Suprapubic skin (tissue), 3 donors: ENCODE measurements around the gene PIK3R4.

Experiments
- POLR2AphosphoS5 ChIP-seq, 3 donors: sonication (generic); formaldehyde crosslinking; IDR thresholded peaks; one replicate each; pipeline ENCODE4 v1.6.1; 2017; ENCODE audit warnings: antibody characterized with exemption in 3 of 3
- TF ChIP-seq, protein P1 (sequence below), 2 donors: fragments of 200-600 bp in 1 of 2; fragments of 450-650 bp in 1 of 2; sonication (generic) in 1 of 2; IDR thresholded peaks; one replicate each; pipeline ENCODE4 v1.5.1; 2016 to 2019; ENCODE audit warnings: antibody characterized with exemption in 2 of 2, mild to moderate bottlenecking in 1 of 2, moderate library complexity in 1 of 2

DNA sequence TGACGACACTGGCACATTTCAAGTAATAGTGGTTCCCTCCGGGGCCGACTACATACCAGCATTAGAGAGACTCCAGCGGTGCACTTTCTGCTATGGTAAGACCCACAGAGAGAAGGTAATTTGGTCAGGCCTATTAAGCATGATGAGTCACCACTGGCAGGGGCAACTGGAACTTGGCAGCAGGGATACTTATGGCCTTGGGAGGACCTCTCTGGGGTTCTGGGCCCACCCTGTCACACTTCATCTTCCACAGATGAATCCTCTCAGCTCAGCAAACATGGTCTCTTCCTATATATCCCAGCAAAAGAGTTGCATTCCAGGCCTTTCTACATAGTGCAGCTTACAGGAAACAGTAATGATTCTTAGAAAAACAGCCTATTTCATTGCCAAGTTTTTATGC, 88.0 kb downstream of the PIK3R4 start:
- TF ChIP-seq, protein P1, sequence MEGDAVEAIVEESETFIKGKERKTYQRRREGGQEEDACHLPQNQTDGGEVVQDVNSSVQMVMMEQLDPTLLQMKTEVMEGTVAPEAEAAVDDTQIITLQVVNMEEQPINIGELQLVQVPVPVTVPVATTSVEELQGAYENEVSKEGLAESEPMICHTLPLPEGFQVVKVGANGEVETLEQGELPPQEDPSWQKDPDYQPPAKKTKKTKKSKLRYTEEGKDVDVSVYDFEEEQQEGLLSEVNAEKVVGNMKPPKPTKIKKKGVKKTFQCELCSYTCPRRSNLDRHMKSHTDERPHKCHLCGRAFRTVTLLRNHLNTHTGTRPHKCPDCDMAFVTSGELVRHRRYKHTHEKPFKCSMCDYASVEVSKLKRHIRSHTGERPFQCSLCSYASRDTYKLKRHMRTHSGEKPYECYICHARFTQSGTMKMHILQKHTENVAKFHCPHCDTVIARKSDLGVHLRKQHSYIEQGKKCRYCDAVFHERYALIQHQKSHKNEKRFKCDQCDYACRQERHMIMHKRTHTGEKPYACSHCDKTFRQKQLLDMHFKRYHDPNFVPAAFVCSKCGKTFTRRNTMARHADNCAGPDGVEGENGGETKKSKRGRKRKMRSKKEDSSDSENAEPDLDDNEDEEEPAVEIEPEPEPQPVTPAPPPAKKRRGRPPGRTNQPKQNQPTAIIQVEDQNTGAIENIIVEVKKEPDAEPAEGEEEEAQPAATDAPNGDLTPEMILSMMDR (IDR thresholded peaks at IDR 0.05) = no peak
- TF ChIP-seq POLR2AphosphoS5 (IDR thresholded peaks at IDR 0.05) = no peak
